Ishikawa (cell line): ENCODE results near the gene RPS6KA2.

ENCODE experiments used
- MAX ChIP-seq: IDR thresholded peaks from 2 replicates; pipeline ENCODE4 v1.6.1; 2012
- TAF1 ChIP-seq: IDR thresholded peaks from 2 replicates; pipeline ENCODE4 v1.6.1; 2012; ENCODE audit warnings: low read depth, mild to moderate bottlenecking

GRCh38 chr6:166563805-166564204, 63.2 kb downstream of the RPS6KA2 start:
- TF ChIP-seq MAX (no peak), TAF1 (no peak)
